GM19395 (cell line): ENCODE results near the gene KPTN.

ENCODE experiments used
- ATAC-seq: cut with Tn5 transposase; IDR thresholded peaks from one replicate; pipeline ENCODE4 v1.9.1; 2021; ENCODE audit warnings: mild to moderate bottlenecking, moderate library complexity; ENCODE audit not compliant: unreplicated experiment

KPTN gene

GRCh38 chr19:47509170-47509847, 25.3 kb upstream of the KPTN start:
- no peak for ATAC-seq

GRCh38 chr19:47508721-47509120, 24.7 kb upstream of the KPTN start:
- no peak for ATAC-seq

GRCh38 chr19:47507924-47508553, 24.0 kb upstream of the KPTN start:
- ATAC-seq: no peak

GRCh38 chr19:47507012-47507411, 23.0 kb upstream of the KPTN start:
- no peak for ATAC-seq

- no peak for ATAC-seq
Measured at GRCh38 chr19:47506459-47506858, 22.4 kb upstream of the KPTN start.

- no peak for ATAC-seq
Measured at GRCh38 chr19:47505506-47505905, 21.5 kb upstream of the KPTN start.

GRCh38 chr19:47503826-47504150, 19.8 kb upstream of the KPTN start:
- ATAC-seq: no peak

GRCh38 chr19:47503130-47503825, 19.3 kb upstream of the KPTN start:
- no peak for ATAC-seq

- ATAC-seq: no peak
Measured at GRCh38 chr19:47499863-47500830, 16.1 kb upstream of the KPTN start.

GRCh38 chr19:47499371-47499770, 15.4 kb upstream of the KPTN start:
- no peak for ATAC-seq

- ATAC-seq: no peak
Measured at GRCh38 chr19:47498561-47498960, 14.5 kb upstream of the KPTN start.

- ATAC-seq: no peak
Measured at GRCh38 chr19:47497821-47498520, 14.0 kb upstream of the KPTN start.

GRCh38 chr19:47497050-47497766, 13.2 kb upstream of the KPTN start:
- no peak for ATAC-seq

GRCh38 chr19:47495478-47496372, 11.7 kb upstream of the KPTN start:
- no peak for ATAC-seq

GRCh38 chr19:47494729-47495128, 10.7 kb upstream of the KPTN start:
- no peak for ATAC-seq

GRCh38 chr19:47494211-47494547, 10.2 kb upstream of the KPTN start:
- no peak for ATAC-seq

- no peak for ATAC-seq
Measured at GRCh38 chr19:47493378-47494210, 9.6 kb upstream of the KPTN start.
